Measurements from ENCODE around the gene HEPACAM.
"Not testable (repeated sequence)": the region's sequence is repeated elsewhere in the genome, so short reads cannot be mapped to it uniquely, and the experiment has no call there.

Gene HEPACAM, protein sequence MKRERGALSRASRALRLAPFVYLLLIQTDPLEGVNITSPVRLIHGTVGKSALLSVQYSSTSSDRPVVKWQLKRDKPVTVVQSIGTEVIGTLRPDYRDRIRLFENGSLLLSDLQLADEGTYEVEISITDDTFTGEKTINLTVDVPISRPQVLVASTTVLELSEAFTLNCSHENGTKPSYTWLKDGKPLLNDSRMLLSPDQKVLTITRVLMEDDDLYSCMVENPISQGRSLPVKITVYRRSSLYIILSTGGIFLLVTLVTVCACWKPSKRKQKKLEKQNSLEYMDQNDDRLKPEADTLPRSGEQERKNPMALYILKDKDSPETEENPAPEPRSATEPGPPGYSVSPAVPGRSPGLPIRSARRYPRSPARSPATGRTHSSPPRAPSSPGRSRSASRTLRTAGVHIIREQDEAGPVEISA

DNA sequence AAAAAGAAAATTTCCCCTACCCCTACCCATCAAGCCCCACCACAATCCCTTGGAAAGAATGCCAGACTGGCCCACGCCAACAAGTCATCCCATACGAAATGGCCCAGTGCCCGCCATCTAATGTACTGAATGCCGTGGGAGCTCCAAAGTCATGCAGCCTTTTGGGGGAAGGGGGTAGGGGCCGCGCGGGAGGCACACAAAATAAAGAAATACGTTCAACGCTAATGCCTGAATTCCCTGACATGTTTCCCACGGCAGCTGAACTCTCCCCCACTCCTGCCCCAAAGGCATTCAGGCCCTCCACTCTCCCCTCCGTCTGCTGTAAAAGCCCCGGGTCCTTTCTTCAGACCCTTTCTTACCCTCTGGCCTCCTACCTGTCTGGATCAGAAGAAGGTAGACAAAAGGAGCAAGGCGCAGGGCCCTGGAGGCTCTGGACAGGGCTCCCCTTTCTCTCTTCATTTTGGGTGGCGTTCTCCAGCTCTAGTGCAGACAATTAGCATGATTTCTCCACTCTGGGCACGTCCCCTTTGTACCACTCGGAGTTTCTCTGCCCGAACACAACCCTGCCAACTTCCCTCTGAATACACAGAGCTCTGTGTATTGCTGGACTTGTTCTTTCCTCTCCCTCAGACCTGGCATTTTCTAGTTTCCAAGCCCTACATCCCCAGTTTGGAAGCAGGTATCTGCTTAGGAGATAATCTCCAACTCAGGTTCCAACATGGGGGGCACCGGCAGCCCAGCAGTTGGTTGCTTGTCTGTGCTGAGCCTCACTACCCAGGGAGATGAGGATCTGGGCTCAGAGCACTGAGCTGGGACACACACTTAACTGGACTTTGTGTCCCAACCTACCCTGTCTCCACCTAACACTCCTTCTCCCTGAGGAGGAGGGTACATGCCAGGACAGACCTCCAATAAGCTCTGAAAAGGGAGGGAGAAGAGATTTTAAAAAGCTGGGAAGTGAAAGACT, at the start of gene HEPACAM:
TSS of gene HEPACAM (minus strand) at position 500 of the 967 bp plus-strand sequence. CDS start at position 459, 41 bp downstream.
- peak; percentile 14 for DNase-seq (ENCODE audit: low spot score)

DNA sequence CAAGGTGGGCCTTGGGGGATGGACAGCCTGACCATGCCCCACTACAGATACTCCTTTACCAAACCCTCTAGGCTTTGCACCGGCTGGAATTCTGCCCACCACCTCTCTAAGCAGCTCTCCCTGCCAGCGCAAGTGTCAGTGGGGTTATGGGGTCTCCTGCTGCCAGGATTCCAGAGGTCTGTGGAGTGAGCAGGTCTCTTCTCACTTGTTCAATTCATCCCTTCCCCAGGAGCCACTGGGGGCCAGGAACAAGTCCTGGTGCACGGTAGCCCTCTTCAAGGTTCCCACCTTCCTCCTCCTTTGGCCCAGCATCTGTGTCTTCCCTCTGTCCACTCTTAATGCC, 48.6 kb upstream of the HEPACAM start:
- DNase-seq (ENCODE audit: low spot score): no peak

DNA sequence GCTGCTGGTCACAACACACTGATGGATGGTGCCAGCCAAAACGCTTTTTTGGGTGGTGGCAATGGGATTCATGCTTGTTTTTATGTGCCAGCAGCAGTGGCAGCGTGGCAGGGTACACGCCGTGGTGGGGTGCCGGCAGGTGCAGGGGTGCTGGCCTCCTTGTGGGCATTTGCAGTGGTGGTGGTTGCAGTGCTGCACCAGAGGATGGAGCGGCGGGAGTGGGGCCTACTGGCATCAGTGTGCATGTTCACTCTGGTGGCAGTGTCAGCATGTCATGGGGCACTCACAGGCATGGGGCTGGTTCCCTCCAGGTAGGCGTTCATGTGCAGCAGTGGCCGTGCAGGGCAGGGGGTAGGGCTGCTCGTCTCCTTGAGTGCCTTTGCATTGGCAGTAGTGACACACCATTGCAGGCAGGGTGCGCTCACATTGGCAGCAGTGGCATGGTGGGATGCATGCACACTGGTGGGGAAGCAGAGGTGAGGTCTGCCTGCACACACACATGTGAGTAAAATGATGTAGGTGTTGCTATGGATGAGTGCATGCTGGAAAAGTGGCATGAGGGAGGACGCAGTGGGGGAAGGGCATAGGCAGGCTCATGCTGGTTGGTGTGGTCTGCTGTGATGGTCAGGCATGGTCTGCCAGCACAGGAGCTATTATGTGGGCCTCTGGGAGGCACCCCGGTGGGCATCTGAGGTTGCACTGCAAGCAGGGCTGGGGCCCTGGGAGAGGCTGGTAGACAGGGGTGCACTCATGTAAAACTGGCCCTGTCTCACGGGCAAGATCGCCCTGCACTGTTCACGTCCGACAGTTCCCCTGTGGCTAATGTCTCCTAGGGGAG, 48.0 kb upstream of the HEPACAM start:
- DNase-seq (ENCODE audit: low spot score): no peak

DNA sequence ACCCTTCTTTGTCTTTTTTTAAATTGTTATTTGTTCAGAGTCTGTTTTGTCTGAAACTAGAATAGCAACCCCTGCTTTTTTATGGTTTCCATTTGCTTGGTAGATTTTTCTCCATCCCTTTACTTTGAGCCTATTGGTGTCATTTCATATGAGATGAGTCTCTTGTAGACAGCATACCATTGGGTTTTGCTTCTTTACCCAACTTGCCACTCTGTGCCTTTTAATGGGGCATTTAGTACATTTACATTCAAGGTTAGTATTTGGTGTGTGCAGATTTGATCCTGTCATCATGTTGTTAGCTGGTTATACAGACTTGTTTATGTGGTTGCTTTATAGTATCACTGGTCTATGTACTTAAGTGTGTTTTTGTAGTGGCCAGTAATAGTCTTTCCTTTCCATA, 46.2 kb upstream of the HEPACAM start:
- no peak for DNase-seq (ENCODE audit: low spot score)

GRCh38 chr11:124978316-124978715, 42.5 kb upstream of the HEPACAM start:
- DNase-seq (ENCODE audit: low spot score): no peak

- DNase-seq (ENCODE audit: low spot score): no peak
These were observed 41.2 kb upstream of the HEPACAM start for GRCh38 chr11:124977006-124977405.

- no peak for DNase-seq (ENCODE audit: low spot score)
These were observed 40.7 kb upstream of the HEPACAM start for GRCh38 chr11:124976531-124976930.

DNA sequence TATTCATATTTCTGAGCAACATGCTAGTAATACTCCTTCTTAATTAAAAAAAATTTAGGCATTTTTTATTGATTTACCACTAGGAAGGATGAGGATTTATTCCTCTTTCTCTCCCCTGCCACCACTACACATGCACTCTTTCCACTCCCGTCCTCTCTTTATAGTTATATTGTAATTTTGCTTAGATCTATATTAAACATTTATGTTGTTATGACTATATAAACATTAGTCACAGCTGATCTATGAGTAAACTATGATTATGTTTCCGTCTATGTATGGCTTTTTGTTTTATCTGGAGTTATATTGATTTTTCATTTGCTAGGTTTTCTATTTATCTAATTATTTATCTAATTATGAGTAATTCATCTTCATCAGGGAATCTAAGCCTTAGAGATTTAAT, 36.0 kb upstream of the HEPACAM start:
- DNase-seq (ENCODE audit: low spot score): no peak

DNA sequence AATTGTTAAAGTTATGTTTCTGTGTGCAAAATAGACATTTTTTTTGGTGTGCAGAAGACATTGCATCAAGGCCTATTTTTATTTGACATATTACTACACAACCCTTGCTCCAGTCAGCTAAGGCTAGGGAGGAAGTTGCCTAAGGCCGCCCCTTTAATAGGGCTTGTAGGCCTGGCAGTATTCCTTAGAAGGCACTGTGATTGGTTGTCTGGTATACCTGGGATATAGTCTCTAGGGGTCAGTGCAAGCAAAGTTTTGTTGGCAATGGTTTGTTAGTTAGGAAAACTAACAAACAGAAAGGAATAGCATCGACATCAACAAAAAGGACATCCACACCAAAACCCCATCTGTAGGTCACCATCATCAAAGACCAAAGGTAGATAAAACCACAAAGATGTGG, 35.1 kb upstream of the HEPACAM start:
- DNase-seq (ENCODE audit: low spot score): peak; percentile 19

- not testable (repeated sequence) for DNase-seq (ENCODE audit: low spot score)
These were observed 32.4 kb upstream of the HEPACAM start for GRCh38 chr11:124968197-124968596.

- peak; percentile 84 for DNase-seq (ENCODE audit: low spot score)
These were observed 26.2 kb upstream of the HEPACAM start for GRCh38 chr11:124961972-124962609.

- DNase-seq (ENCODE audit: low spot score): no peak
These were observed 19.2 kb upstream of the HEPACAM start for GRCh38 chr11:124955035-124955434.

GRCh38 chr11:124954590-124954955, 18.7 kb upstream of the HEPACAM start:
- DNase-seq (ENCODE audit: low spot score): no peak

DNA sequence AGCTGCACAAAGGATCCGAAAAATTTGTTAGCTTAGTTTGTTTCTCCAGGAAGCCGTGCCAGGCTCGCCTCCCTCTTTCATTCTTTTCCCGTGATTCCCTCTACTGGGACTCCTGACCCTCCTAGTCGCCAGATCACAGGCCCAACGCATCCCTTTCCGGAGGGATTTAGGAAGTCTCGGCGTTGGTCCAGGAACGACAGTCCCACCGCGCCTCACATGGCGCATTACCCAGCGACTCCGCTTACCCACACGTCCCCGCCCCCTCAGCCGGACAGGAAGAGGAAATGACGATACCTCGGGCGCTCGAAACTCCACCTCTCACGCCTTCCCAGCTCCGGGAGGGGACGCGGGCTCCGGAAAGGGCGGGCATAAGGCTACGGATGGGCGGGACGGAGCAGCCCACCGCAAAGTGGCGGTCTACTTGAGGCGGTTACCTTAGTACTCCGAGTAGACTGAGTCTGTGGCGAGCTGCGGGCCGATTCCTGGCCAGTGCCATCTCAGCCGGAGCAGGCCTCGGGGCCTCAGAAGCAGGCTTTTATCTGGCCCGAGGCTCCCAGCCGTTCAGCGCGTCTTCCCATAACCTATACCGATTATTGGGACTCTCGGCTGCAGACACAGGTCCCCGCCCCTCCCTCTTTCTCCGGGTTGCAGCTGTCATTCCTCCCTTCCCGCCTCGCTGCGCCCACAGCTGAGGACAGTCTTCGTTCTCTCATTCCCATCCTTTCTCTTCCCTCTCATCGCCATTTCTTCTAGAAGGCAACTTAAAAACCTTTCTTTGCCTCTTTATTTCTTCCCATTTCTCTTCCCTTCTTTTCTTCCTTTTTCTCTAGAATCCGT, 18.1 kb upstream of the HEPACAM start, which contains the start of gene CCDC15:
TSS of gene CCDC15 (plus strand) at position 450 of the 837 bp plus-strand sequence. CDS start 531 bp downstream, outside the sequence.
- DNase-seq (ENCODE audit: low spot score): peak; percentile 99

- no peak for DNase-seq (ENCODE audit: low spot score)
These were observed 15.5 kb upstream of the HEPACAM start for GRCh38 chr11:124951341-124951740.

- DNase-seq (ENCODE audit: low spot score): no peak
These were observed 14.9 kb upstream of the HEPACAM start for GRCh38 chr11:124950601-124951330.

DNA sequence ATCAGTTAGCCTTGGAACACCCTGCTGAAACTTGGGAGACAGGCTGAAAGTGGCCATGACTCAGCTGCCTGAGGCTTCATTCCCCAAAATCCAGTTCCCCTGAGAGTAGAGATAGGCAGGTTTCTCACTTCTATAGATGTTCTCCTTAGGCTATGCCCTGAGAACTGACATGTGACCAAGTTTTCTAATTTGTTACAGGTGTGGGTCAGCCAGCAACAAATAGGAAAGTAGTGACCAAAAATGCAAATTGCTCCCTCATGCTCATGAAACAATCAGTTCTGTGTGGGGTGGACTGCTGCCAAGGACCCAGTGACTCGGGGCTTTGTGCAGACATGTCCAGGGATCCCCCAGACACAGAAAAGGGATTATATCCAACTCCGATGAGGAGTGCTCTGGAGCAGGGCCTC, 10.9 kb upstream of the HEPACAM start:
- DNase-seq (ENCODE audit: low spot score): no peak

DNA sequence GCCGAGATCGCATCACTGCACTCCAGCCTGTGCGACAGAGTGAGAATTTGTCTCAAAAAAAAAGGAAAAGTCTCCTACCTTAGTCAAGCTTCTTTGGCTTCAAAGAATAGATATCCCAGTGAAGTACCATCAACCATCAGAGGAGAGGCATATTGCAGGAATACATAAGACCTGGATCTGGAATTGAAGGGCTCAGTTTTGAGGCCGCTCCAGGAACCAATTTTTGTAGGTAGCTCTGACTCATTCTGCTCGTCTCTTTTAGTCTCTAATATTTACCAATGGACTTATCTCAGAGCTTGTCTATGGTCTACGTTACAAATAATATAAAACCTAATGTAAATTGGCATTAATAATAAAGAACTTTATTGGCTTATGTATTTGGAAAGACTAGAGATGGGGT, 10.0 kb upstream of the HEPACAM start:
- DNase-seq (ENCODE audit: low spot score): no peak

GRCh38 chr11:124944565-124944964, 8.7 kb upstream of the HEPACAM start:
- DNase-seq (ENCODE audit: low spot score): no peak

DNA sequence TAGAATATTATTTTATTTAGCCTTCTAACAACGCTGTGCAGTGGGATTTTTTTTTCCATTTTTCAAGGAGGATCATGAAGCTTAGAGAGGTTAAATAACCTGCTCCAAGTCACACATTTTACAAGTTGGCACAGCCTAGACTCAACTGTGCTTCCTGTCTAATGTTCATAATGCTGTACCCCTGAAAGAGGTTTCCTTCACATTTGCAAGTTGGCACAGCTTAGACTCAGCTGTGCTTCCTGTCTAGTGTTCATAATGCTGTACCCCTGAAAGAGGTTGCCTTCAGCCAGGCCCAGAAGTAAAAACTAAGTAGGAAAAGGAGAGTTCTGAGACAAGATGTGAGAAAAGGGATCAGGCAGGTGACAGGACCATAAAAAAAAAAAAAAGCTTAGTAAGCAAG, 7.9 kb upstream of the HEPACAM start:
- DNase-seq (ENCODE audit: low spot score): no peak

Measured in cerebellar cortex (tissue), 1 donor.